KOPT-K1 (cell line): ENCODE results near the gene PTPRT.

Experiments used
- H3K27ac ChIP-seq: fragments of 200-600 bp; sonication (generic); 2 replicates; pipeline ENCODE4 v1.5.1; 2016; ENCODE audit warnings: antibody characterized with exemption, mild to moderate bottlenecking, low read depth, low read length; ENCODE audit not compliant: poor library complexity, severe bottlenecking
- H3K36me3 ChIP-seq: fragments of 200-600 bp; sonication (generic); 2 replicates; pipeline ENCODE4 v1.5.1; 2017; ENCODE audit warnings: antibody characterized with exemption, mild to moderate bottlenecking, low read length, moderate library complexity; ENCODE audit not compliant: insufficient read depth
- H3K9me3 ChIP-seq: fragments of 200-600 bp; sonication (generic); 2 replicates; pipeline ENCODE4 v1.5.1; 2017; ENCODE audit warnings: antibody characterized with exemption, low read length, mild to moderate bottlenecking; ENCODE audit not compliant: insufficient read depth, poor library complexity, severe bottlenecking

Gene PTPRT

GRCh38 chr20:42604998-42605956 lies 584.4 kb downstream of the PTPRT start:
- no peaks in the 10 kb centered on the region for H3K36me3 ChIP-seq
- no peaks in the 10 kb centered on the region for H3K9me3 ChIP-seq
- H3K27ac ChIP-seq, result no peak overlapping the region

DNA sequence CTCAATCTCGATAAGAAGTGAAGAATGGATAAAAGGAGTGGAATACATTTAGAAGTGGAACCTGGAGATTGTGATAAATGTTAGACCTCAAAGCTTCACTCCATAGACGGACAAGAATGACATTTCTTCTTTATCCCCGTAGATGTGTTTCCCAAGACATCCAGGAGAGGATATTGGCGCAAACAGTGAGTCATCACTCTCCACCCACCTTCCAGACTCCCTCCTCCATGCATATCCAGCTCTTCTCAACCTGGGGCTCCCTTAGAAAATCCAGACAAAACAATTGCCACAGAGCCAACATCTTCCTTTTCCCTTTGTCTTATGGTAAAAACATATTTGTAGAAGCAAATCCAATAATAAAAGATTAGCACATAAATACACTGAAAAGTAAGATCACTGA lies 586.1 kb downstream of the PTPRT start:
- H3K9me3 ChIP-seq, result no peaks in the 10 kb centered on the region
- no peaks in the 10 kb centered on the region for H3K36me3 ChIP-seq
- no peak overlapping the region for H3K27ac ChIP-seq

DNA sequence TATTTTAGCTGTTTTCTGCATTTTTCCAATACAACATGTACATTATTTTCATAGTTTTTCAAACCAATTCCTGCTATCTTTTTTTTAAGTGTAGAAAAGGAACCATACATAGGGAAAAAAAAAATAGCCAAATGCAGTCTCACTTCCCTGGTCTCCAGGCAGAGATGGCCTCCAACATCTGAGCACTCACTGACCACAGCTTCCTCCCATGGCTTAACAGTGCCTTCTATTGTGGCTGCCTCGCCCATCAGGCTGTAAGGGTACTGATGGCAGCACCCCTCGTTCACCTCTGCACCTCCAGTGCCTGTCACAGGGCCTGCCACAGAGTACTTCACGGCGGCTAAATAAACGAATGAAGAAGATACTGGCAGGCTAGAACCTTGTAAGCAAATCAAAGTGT lies 591.1 kb downstream of the PTPRT start:
- Histone ChIP-seq H3K36me3 (no peaks in the 10 kb centered on the region), H3K9me3 (no peaks in the 10 kb centered on the region), H3K27ac (no peak overlapping the region)

DNA sequence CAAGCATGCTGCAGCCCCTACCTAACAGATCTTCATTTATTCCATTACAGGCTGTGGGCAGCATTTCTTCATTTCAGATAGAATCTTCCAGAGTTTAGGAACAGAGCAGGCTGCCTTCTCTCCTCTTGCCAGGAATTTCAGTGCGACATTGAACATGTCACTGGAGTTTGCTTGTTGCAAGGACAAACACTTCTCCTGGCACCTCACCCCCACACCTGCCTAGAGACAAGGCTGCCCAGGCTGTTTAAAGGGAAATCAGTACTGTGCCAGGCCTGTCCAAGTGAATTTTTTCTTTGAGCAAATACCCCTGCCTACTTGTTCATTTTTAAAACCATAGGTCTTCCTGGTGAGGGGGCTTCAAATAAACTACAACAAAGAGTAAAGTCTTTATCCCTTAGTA lies 594.1 kb downstream of the PTPRT start:
- Histone ChIP-seq H3K36me3 (no peaks in the 10 kb centered on the region), H3K27ac (no peak overlapping the region), H3K9me3 (no peaks in the 10 kb centered on the region)

DNA sequence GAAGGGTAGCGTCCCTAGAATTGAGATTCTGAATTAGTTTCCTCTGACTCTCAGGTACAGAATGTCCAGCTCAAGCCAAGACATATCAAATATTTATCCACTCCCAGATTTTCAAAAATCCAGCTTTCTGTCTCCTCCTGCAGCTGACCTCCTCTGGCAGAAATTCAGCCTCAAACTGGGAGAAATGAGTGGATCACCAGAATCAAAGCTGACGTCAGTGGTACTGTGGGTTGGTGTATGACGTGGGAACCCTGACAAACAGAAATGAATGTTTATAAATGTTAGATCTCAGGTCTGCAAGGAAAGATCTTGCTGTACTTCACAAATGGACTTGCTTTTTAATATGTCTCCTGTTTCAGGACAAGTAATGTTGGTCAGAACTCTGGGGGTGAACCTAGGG lies 595.0 kb downstream of the PTPRT start:
- Histone ChIP-seq H3K9me3 (no peaks in the 10 kb centered on the region), H3K36me3 (no peaks in the 10 kb centered on the region), H3K27ac (no peak overlapping the region)

DNA sequence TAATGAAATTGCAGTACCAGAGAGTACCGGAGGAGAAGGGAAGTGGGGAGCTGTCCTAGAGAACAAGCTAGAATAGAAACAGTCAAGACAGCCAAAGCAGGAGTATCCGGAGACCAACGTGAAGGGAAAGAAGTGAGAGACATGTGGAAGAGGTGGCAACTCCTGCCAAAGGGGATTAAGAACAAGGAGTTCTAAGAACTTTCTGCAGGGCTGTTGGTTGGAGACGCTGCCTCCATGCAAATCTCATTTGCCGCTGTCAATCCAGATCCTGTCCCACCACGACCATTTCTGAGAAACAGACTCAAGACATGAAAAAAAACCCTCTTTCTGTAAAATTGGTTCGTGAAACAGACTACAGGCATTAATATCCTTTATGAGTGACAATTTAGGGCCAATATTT lies 595.7 kb downstream of the PTPRT start:
- Histone ChIP-seq H3K36me3 (no peaks in the 10 kb centered on the region), H3K9me3 (no peaks in the 10 kb centered on the region), H3K27ac (no peak overlapping the region)

GRCh38 chr20:42589976-42590639 lies 599.6 kb downstream of the PTPRT start:
- H3K36me3 ChIP-seq, result no peaks in the 10 kb centered on the region
- no peaks in the 10 kb centered on the region for H3K9me3 ChIP-seq
- H3K27ac ChIP-seq, result no peak overlapping the region

GRCh38 chr20:42588847-42589246 lies 600.9 kb downstream of the PTPRT start:
- no peak overlapping the region for H3K27ac ChIP-seq
- H3K36me3 ChIP-seq, result no peaks in the 10 kb centered on the region
- H3K9me3 ChIP-seq, result no peaks in the 10 kb centered on the region

DNA sequence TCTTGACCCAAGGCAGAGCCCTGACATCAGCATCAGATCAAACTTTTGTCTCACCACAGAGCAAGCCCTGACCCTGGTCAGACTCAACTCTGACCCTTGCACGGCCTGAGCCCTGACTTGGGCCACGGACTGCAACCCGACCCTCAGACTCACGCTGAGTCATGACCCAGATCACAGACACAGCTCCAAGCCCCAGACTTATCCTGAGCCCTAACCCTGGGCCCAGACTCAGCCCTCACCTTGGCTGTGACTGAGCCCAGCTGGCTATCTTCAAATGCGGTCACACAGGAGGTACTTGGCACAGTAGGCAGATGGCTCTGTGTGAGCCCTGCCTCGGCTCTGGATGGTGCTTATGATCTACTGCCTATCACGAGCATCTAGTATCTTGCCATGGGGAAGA lies 602.3 kb downstream of the PTPRT start:
- Histone ChIP-seq H3K27ac (no peak overlapping the region), H3K36me3 (no peaks in the 10 kb centered on the region), H3K9me3 (no peaks in the 10 kb centered on the region)

DNA sequence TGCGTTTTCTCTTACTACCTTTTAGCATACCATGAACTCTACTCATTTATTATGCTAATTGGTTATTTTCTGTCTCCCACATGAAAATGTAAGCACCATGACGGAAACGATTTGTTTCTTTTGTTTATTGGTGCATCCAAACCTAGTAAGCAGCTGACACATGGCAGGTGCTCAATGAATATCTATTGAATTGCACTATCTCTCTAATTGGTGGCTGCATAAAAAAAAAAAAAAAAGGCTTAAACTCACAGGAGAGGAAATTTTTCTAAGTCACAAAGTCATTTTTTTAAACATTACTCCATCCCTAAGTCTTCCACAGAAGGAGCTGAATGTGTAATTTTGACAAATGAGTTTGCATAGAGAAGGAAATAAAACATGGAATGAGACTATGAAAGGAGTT lies 608.4 kb downstream of the PTPRT start:
- H3K27ac ChIP-seq, result no peak overlapping the region
- H3K36me3 ChIP-seq, result no peaks in the 10 kb centered on the region
- H3K9me3 ChIP-seq, result no peaks in the 10 kb centered on the region

GRCh38 chr20:42576167-42576566 lies 613.5 kb downstream of the PTPRT start:
- Histone ChIP-seq H3K36me3 (no peaks in the 10 kb centered on the region), H3K27ac (no peak overlapping the region), H3K9me3 (no peaks in the 10 kb centered on the region)

- H3K36me3 ChIP-seq, result no peaks in the 10 kb centered on the region
- no peak overlapping the region for H3K27ac ChIP-seq
- H3K9me3 ChIP-seq, result no peaks in the 10 kb centered on the region
Measured at GRCh38 chr20:42572320-42573016, 617.2 kb downstream of the PTPRT start.

- no peaks in the 10 kb centered on the region for H3K9me3 ChIP-seq
- no peak overlapping the region for H3K27ac ChIP-seq
- H3K36me3 ChIP-seq, result no peaks in the 10 kb centered on the region
Measured at GRCh38 chr20:42567409-42567808, 622.3 kb downstream of the PTPRT start.

- no peak overlapping the region for H3K27ac ChIP-seq
- no peaks in the 10 kb centered on the region for H3K36me3 ChIP-seq
- no peaks in the 10 kb centered on the region for H3K9me3 ChIP-seq
Measured at GRCh38 chr20:42565235-42565995, 624.3 kb downstream of the PTPRT start.

- no peaks in the 10 kb centered on the region for H3K9me3 ChIP-seq
- H3K27ac ChIP-seq, result no peak overlapping the region
- H3K36me3 ChIP-seq, result no peaks in the 10 kb centered on the region
Measured at GRCh38 chr20:42559665-42560064, 630.0 kb downstream of the PTPRT start.
